Activated naive CD4-positive, alpha-beta T cell treated with anti-CD3 and anti-CD28 coated beads, Interleukin-2, amount 50 U/mL, for 24 hours (primary cell): Measurements from ENCODE around the gene RAB28.

Source experiments
- H3K27ac Mint-ChIP-seq: one replicate; pipeline ENCODE4 v1.8.0; 2021; ENCODE audit warnings: mild to moderate bottlenecking, mixed read lengths
- H3K27me3 Mint-ChIP-seq: one replicate; pipeline ENCODE4 v1.8.0; 2021; ENCODE audit warnings: mixed read lengths
- H3K36me3 Mint-ChIP-seq: one replicate; pipeline ENCODE4 v1.8.0; 2021; ENCODE audit warnings: mixed read lengths
- H3K4me1 Mint-ChIP-seq: one replicate; pipeline ENCODE4 v1.8.0; 2021; ENCODE audit warnings: mixed read lengths
- H3K4me3 Mint-ChIP-seq: one replicate; pipeline ENCODE4 v1.8.0; 2021; ENCODE audit warnings: mild to moderate bottlenecking, mixed read lengths
- H3K9me3 Mint-ChIP-seq: one replicate; pipeline ENCODE4 v1.8.0; 2021; ENCODE audit warnings: mixed read lengths

The RAB28 gene

GRCh38 chr4:13331827-13332226 is 152.3 kb downstream of the RAB28 start:
- Mint-ChIP-seq H3K27ac (no peak overlapping the region), H3K4me3 (no peak overlapping the region), H3K9me3 (no peaks in the 10 kb centered on the region), H3K27me3 (no peaks in the 10 kb centered on the region), H3K4me1 (no peaks in the 10 kb centered on the region), H3K36me3 (peaks cover 15% of the 10 kb centered on the region)

- no peak overlapping the region for H3K27ac Mint-ChIP-seq
These were observed 154.2 kb downstream of the RAB28 start for GRCh38 chr4:13329963-13330362.

GRCh38 chr4:13329340-13329850 is 154.7 kb downstream of the RAB28 start:
- H3K9me3 Mint-ChIP-seq: no peaks in the 10 kb centered on the region
- no peak overlapping the region for H3K27ac Mint-ChIP-seq
- peaks cover 26% of the 10 kb centered on the region for H3K36me3 Mint-ChIP-seq
- no peaks in the 10 kb centered on the region for H3K27me3 Mint-ChIP-seq
- H3K4me3 Mint-ChIP-seq: no peak overlapping the region
- peaks cover 4% of the 10 kb centered on the region for H3K4me1 Mint-ChIP-seq

More at GRCh38 chr4:13329963-13330362, 154.2 kb downstream of the RAB28 start:
- Mint-ChIP-seq H3K9me3 (no peaks in the 10 kb centered on the region), H3K27me3 (no peaks in the 10 kb centered on the region), H3K4me1 (no peaks in the 10 kb centered on the region), H3K36me3 (peaks cover 23% of the 10 kb centered on the region), H3K4me3 (no peak overlapping the region)

- peaks cover 25% of the 10 kb centered on the region for H3K36me3 Mint-ChIP-seq
- no peak overlapping the region for H3K27ac Mint-ChIP-seq
- no peaks in the 10 kb centered on the region for H3K27me3 Mint-ChIP-seq
- H3K4me1 Mint-ChIP-seq: peaks cover 5% of the 10 kb centered on the region
- H3K4me3 Mint-ChIP-seq: no peak overlapping the region
- H3K9me3 Mint-ChIP-seq: no peaks in the 10 kb centered on the region
These were observed 155.5 kb downstream of the RAB28 start for GRCh38 chr4:13328591-13328990.

- Mint-ChIP-seq H3K36me3 (peaks cover 24% of the 10 kb centered on the region), H3K4me1 (peaks cover 5% of the 10 kb centered on the region), H3K27me3 (no peaks in the 10 kb centered on the region), H3K4me3 (no peak overlapping the region), H3K9me3 (no peaks in the 10 kb centered on the region), H3K27ac (no peak overlapping the region)
These were observed 156.1 kb downstream of the RAB28 start for GRCh38 chr4:13327991-13328390.

- peaks cover 29% of the 10 kb centered on the region for H3K36me3 Mint-ChIP-seq
- no peak overlapping the region for H3K4me3 Mint-ChIP-seq
- H3K27ac Mint-ChIP-seq: no peak overlapping the region
- peaks cover 5% of the 10 kb centered on the region for H3K4me1 Mint-ChIP-seq
- peaks cover 2% of the 10 kb centered on the region for H3K9me3 Mint-ChIP-seq
- no peaks in the 10 kb centered on the region for H3K27me3 Mint-ChIP-seq
These were observed 158.4 kb downstream of the RAB28 start for GRCh38 chr4:13325744-13326143.

- H3K36me3 Mint-ChIP-seq: peaks cover 29% of the 10 kb centered on the region
- H3K9me3 Mint-ChIP-seq: peaks cover 9% of the 10 kb centered on the region
- H3K27me3 Mint-ChIP-seq: no peaks in the 10 kb centered on the region
- H3K4me3 Mint-ChIP-seq: no peak overlapping the region
- no peak overlapping the region for H3K27ac Mint-ChIP-seq
- peaks cover 5% of the 10 kb centered on the region for H3K4me1 Mint-ChIP-seq
These were observed 160.2 kb downstream of the RAB28 start for GRCh38 chr4:13323921-13324320.

GRCh38 chr4:13322681-13323101 is 161.4 kb downstream of the RAB28 start:
- Mint-ChIP-seq H3K36me3 (peaks cover 27% of the 10 kb centered on the region), H3K9me3 (peaks cover 16% of the 10 kb centered on the region), H3K4me3 (no peak overlapping the region), H3K4me1 (peaks cover 5% of the 10 kb centered on the region), H3K27me3 (no peaks in the 10 kb centered on the region), H3K27ac (no peak overlapping the region)
